Measurements from ENCODE around the gene IMMP2L.
"Not testable (repeated sequence)": the region's sequence is repeated elsewhere in the genome, so short reads cannot be mapped to it uniquely, and the experiment has no call there.

The IMMP2L gene

GRCh38 chr7:111561904-111562732 is at the start of gene IMMP2L:
Gene IMMP2L (minus strand): TSS chr7:111562492.
- DNase-seq, result peak; percentile 79

GRCh38 chr7:111609483-111610254 is 47.4 kb upstream of the IMMP2L start:
- not testable (repeated sequence) for DNase-seq

GRCh38 chr7:111607621-111608020 is 45.3 kb upstream of the IMMP2L start:
- DNase-seq, result no peak

- DNase-seq, result no peak
Observed at GRCh38 chr7:111605246-111605645, 43.0 kb upstream of the IMMP2L start.

GRCh38 chr7:111600091-111600490 is 37.8 kb upstream of the IMMP2L start:
- no peak for DNase-seq

- DNase-seq, result no peak
Observed at GRCh38 chr7:111595780-111596179, 33.5 kb upstream of the IMMP2L start.

GRCh38 chr7:111594602-111595001 is 32.3 kb upstream of the IMMP2L start:
- DNase-seq, result no peak

GRCh38 chr7:111593343-111593742 is 31.1 kb upstream of the IMMP2L start:
- no peak for DNase-seq

GRCh38 chr7:111588065-111588433 is 25.8 kb upstream of the IMMP2L start:
- DNase-seq, result no peak

- no peak for DNase-seq
Observed at GRCh38 chr7:111587410-111588064, 25.2 kb upstream of the IMMP2L start.

- DNase-seq, result no peak
Observed at GRCh38 chr7:111586711-111587409, 24.6 kb upstream of the IMMP2L start.

GRCh38 chr7:111581784-111582488 is 19.6 kb upstream of the IMMP2L start:
- DNase-seq, result not testable (repeated sequence)

- DNase-seq, result not testable (repeated sequence)
Observed at GRCh38 chr7:111581207-111581606, 18.9 kb upstream of the IMMP2L start.

- DNase-seq, result no peak
Observed at GRCh38 chr7:111578754-111579153, 16.5 kb upstream of the IMMP2L start.

- DNase-seq, result no peak
Observed at GRCh38 chr7:111571720-111572119, 9.4 kb upstream of the IMMP2L start.

GRCh38 chr7:111568870-111569462 is 6.7 kb upstream of the IMMP2L start:
- no peak for DNase-seq

GRCh38 chr7:111568419-111568818 is 6.1 kb upstream of the IMMP2L start:
- no peak for DNase-seq

- no peak for DNase-seq
Observed at GRCh38 chr7:111564078-111564477, 1.8 kb upstream of the IMMP2L start.

- DNase-seq, result no peak
Observed at GRCh38 chr7:111561654-111561903, 713 bp downstream of the IMMP2L start.

- no peak for DNase-seq
Observed at GRCh38 chr7:111560773-111561653, 1.3 kb downstream of the IMMP2L start.

GRCh38 chr7:111558991-111559390 is 3.3 kb downstream of the IMMP2L start:
- no peak for DNase-seq

Measured in cortex of kidney (tissue), 1 donor.